Bronchial epithelial cell (primary cell): Measurements from ENCODE around the gene CATSPERB. TPM values are rescaled to one million over a fixed set of nuclear protein-coding genes. Genes with fewer than 3 reads are reported as not detected.
A peak's percentile ranks its signal among the peaks of the same experiment; 100 is the strongest.
"Not testable (repeated sequence)": the region's sequence is repeated elsewhere in the genome, so short reads cannot be mapped to it uniquely, and the experiment has no call there.

ENCODE experiments used
- DNase-seq: peaks from one replicate; pipeline ENCODE4 v3.0.0-alpha.2; 2010; ENCODE audit warnings: low read depth
- FAIRE-seq: peaks from 2 replicates; lab custom pipeline; 2011; peaks lifted over from hg19 to GRCh38; lab: Jason Lieb, UNC
- H3K27me3 ChIP-seq: 2 replicates; pipeline ENCODE4 v1.5.1; 2011; ENCODE audit warnings: low read length; ENCODE audit not compliant: control insufficient read depth, insufficient read depth
- H3K36me3 ChIP-seq: 2 replicates; pipeline ENCODE4 v1.5.1; 2011; ENCODE audit warnings: low read length; ENCODE audit not compliant: control insufficient read depth, insufficient read depth
- H3K4me3 ChIP-seq: 2 replicates; pipeline ENCODE4 v1.5.1; 2011; ENCODE audit warnings: mild to moderate bottlenecking, low read depth, low read length, control low read depth
- CTCF ChIP-seq: IDR thresholded peaks from 2 replicates; pipeline ENCODE4 v1.5.1; 2011; ENCODE audit warnings: mild to moderate bottlenecking, moderate library complexity, low read length, control low read depth, inconsistent platforms; ENCODE audit not compliant: insufficient read depth, severe bottlenecking
- total RNA-seq: library from RNA; depleted of rRNA; stranded (reverse); fragments of >200 nt; gene quantifications from 2 replicates; pipeline ENCODE4 v1.2.1, GENCODE V29; 2014

CATSPERB gene
- total RNA-seq, 1 donor from 2014 or later: 2.1 TPM

GRCh38 chr14:91743305-91743653 lies 11.4 kb upstream of the CATSPERB start:
- Histone ChIP-seq H3K4me3 (no peak overlapping the region), H3K36me3 (no peaks in the 10 kb centered on the region), H3K27me3 (no peaks in the 10 kb centered on the region)
- FAIRE-seq (no peak), DNase-seq (no peak)
- TF ChIP-seq CTCF: no peak

GRCh38 chr14:91742621-91743304 lies 10.9 kb upstream of the CATSPERB start:
- FAIRE-seq: no peak
- Histone ChIP-seq H3K4me3 (no peak overlapping the region), H3K27me3 (no peaks in the 10 kb centered on the region), H3K36me3 (no peaks in the 10 kb centered on the region)
- no peak for TF ChIP-seq CTCF
- DNase-seq: no peak

- not testable (repeated sequence) for H3K36me3 ChIP-seq
Measured at GRCh38 chr14:91739867-91740266, 8.0 kb upstream of the CATSPERB start.

GRCh38 chr14:91737619-91738018 lies 5.7 kb upstream of the CATSPERB start:
- FAIRE-seq (no peak), DNase-seq (peak; percentile 62)
- Histone ChIP-seq H3K4me3 (no peak overlapping the region), H3K27me3 (no peaks in the 10 kb centered on the region), H3K36me3 (no peaks in the 10 kb centered on the region)
- TF ChIP-seq CTCF: no peak

More at GRCh38 chr14:91739867-91740266, 8.0 kb upstream of the CATSPERB start:
- H3K4me3 ChIP-seq, H3K27me3 ChIP-seq, FAIRE-seq, DNase-seq: not testable (repeated sequence)

GRCh38 chr14:91732859-91733477 lies 1.1 kb upstream of the CATSPERB start:
- peak; percentile 7 for DNase-seq
- no peak for FAIRE-seq
- TF ChIP-seq CTCF: no peak

GRCh38 chr14:91732439-91732838 lies 553 bp upstream of the CATSPERB start:
- peaks cover 2% of the 10 kb centered on the region for H3K27me3 ChIP-seq
- no peak for FAIRE-seq
- TF ChIP-seq CTCF: no peak
- H3K36me3 ChIP-seq: no peaks in the 10 kb centered on the region
- no peak overlapping the region for H3K4me3 ChIP-seq
- DNase-seq: no peak

More at GRCh38 chr14:91732859-91733477, 1.1 kb upstream of the CATSPERB start:
- no peak overlapping the region for H3K4me3 ChIP-seq
- H3K36me3 ChIP-seq: no peaks in the 10 kb centered on the region
- H3K27me3 ChIP-seq: peaks cover 2% of the 10 kb centered on the region
